ENCODE data around the gene BRD8. TPM values are rescaled to one million over a fixed set of nuclear protein-coding genes. Genes with fewer than 3 reads are reported as not detected.

BRD8 gene
- total RNA-seq, 1 experiment from 2014 or later, result 80.8 TPM

GRCh38 chr5:138095100-138095907 lies 83.1 kb downstream of the BRD8 start (continued):
- no peak for TF ChIP-seq REST (IDR thresholded peaks at IDR 0.05; ENCODE audit: low read depth)
- no peak for TF ChIP-seq SRF (IDR thresholded peaks at IDR 0.05; ENCODE audit: low read depth)
- TF ChIP-seq SIN3A (IDR thresholded peaks at IDR 0.05; ENCODE audit: low read depth), result no peak
- TF ChIP-seq SP1 (IDR thresholded peaks at IDR 0.05; ENCODE audit: low read depth), result no peak
- no peak for TF ChIP-seq POLR2A (IDR thresholded peaks at IDR 0.05; ENCODE audit: borderline replicate concordance, extremely low read depth, insufficient read depth, insufficient read length)
- no peak for TF ChIP-seq EZH2phosphoT487 (IDR thresholded peaks at IDR 0.05; ENCODE audit: borderline replicate concordance)
- TF ChIP-seq, protein P1, sequence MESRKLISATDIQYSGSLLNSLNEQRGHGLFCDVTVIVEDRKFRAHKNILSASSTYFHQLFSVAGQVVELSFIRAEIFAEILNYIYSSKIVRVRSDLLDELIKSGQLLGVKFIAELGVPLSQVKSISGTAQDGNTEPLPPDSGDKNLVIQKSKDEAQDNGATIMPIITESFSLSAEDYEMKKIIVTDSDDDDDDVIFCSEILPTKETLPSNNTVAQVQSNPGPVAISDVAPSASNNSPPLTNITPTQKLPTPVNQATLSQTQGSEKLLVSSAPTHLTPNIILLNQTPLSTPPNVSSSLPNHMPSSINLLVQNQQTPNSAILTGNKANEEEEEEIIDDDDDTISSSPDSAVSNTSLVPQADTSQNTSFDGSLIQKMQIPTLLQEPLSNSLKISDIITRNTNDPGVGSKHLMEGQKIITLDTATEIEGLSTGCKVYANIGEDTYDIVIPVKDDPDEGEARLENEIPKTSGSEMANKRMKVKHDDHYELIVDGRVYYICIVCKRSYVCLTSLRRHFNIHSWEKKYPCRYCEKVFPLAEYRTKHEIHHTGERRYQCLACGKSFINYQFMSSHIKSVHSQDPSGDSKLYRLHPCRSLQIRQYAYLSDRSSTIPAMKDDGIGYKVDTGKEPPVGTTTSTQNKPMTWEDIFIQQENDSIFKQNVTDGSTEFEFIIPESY (IDR thresholded peaks at IDR 0.05; ENCODE audit: extremely low read depth, insufficient replicate concordance, low read length), result no peak
- no peak for TF ChIP-seq ELF1 (IDR thresholded peaks at IDR 0.05; ENCODE audit: borderline replicate concordance, low read depth)
- no peak for TF ChIP-seq EZH2 (IDR thresholded peaks at IDR 0.05)
- TF ChIP-seq CEBPB (IDR thresholded peaks at IDR 0.05; ENCODE audit: low read depth), result no peak
- TF ChIP-seq, protein P2, sequence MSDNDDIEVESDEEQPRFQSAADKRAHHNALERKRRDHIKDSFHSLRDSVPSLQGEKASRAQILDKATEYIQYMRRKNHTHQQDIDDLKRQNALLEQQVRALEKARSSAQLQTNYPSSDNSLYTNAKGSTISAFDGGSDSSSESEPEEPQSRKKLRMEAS (IDR thresholded peaks at IDR 0.05), result no peak
- no peak for TF ChIP-seq FOSL1 (IDR thresholded peaks at IDR 0.05; ENCODE audit: low read depth)
